Thoracic aorta (tissue), 2 donors: Measurements from ENCODE around the gene BEST1. TPM values are rescaled to one million over a fixed set of nuclear protein-coding genes. Genes with fewer than 3 reads are reported as not detected.

Source experiments
- ATAC-seq: fragments of 150-250 bp; one replicate; pipeline ENCODE4 v1.8.0; 2017; ENCODE audit warnings: low read depth; ENCODE audit not compliant: insufficient number of reproducible peaks, low FRiP score
- DNase-seq: peaks from one replicate; pipeline ENCODE4 v3.0.0-alpha.2; 2020; ENCODE audit warnings: low spot score
- H3K27ac ChIP-seq, 2 donors: fragments of 200-600 bp; sonication (generic); 1 replicate in 1 of 2; 2 replicates in 1 of 2; pipeline ENCODE4 v1.5.1; 2016; ENCODE audit warnings: mild to moderate bottlenecking in 2 of 2, moderate library complexity in 2 of 2
- H3K27me3 ChIP-seq: fragments of 200-600 bp; sonication (generic); replicated peaks from 2 replicates; pipeline ENCODE4 v1.6.0; 2016; ENCODE audit warnings: mild to moderate bottlenecking; ENCODE audit not compliant: insufficient read depth
- H3K36me3 ChIP-seq: fragments of 200-600 bp; sonication (generic); one replicate; pipeline ENCODE4 v1.5.1; 2016
- H3K4me1 ChIP-seq, 2 donors: fragments of 200-600 bp; sonication (generic); 1 replicate in 1 of 2; 2 replicates in 1 of 2; pipeline versions ENCODE4 v1.5.1 to v1.6.0; 2016; ENCODE audit warnings: low read depth in 2 of 2, mild to moderate bottlenecking in 1 of 2; ENCODE audit not compliant: control insufficient read depth in 1 of 2
- H3K4me3 ChIP-seq: fragments of 200-600 bp; sonication (generic); 2 replicates; pipeline ENCODE4 v1.5.1; 2016; ENCODE audit warnings: mild to moderate bottlenecking
- H3K9me3 ChIP-seq: fragments of 200-600 bp; sonication (generic); 2 replicates; pipeline ENCODE4 v1.5.1; 2016
- CTCF ChIP-seq: fragments of 200-600 bp; sonication (generic); IDR thresholded peaks from one replicate; pipeline ENCODE4 v1.5.1; 2019; ENCODE audit warnings: antibody characterized with exemption
- total RNA-seq, 2 donors: library from RNA; depleted of rRNA; stranded (reverse); fragments of >200 nt; gene quantifications; one replicate each; pipeline versions ENCODE4 v1.1.0 to v1.2.3, GENCODE V29; 2016

BEST1 gene
- total RNA-seq, 2 donors from 2014 or later = 4.7 to 8.0 TPM

- TF ChIP-seq CTCF = no peak
- Histone ChIP-seq H3K4me3 (no peak overlapping the region), H3K27me3 (no peaks in the 10 kb centered on the region), H3K27ac (no peak overlapping the region), H3K4me1 (peaks cover 7 to 11% of the 10 kb centered on the region in 2 donors), H3K36me3 (no peaks in the 10 kb centered on the region), H3K9me3 (no peaks in the 10 kb centered on the region)
- ATAC-seq (no peak), DNase-seq (no peak)
Observed at GRCh38 chr11:61983419-61983818, 33.3 kb downstream of the BEST1 start.

GRCh38 chr11:61985869-61986268 lies 35.7 kb downstream of the BEST1 start:
- Histone ChIP-seq H3K4me1 (no peaks in the 10 kb centered on the region), H3K27ac (no peak overlapping the region), H3K9me3 (no peaks in the 10 kb centered on the region), H3K36me3 (no peaks in the 10 kb centered on the region), H3K4me3 (no peak overlapping the region), H3K27me3 (no peaks in the 10 kb centered on the region)
- TF ChIP-seq CTCF = no peak
- no peak for ATAC-seq
- no peak for DNase-seq

- no peak overlapping the region for H3K27ac ChIP-seq
- H3K27me3 ChIP-seq = no peaks in the 10 kb centered on the region
- H3K4me3 ChIP-seq = no peak overlapping the region
- DNase-seq (no peak), ATAC-seq (no peak)
- TF ChIP-seq CTCF = no peak
- H3K36me3 ChIP-seq = no peaks in the 10 kb centered on the region
- no peaks in the 10 kb centered on the region for H3K4me1 ChIP-seq
- H3K9me3 ChIP-seq = peaks cover 9% of the 10 kb centered on the region
Observed at GRCh38 chr11:61994981-61995380, 44.8 kb downstream of the BEST1 start.

- no peaks in the 10 kb centered on the region for H3K4me1 ChIP-seq
- H3K27me3 ChIP-seq = no peaks in the 10 kb centered on the region
- DNase-seq (no peak), ATAC-seq (no peak)
- no peak overlapping the region for H3K4me3 ChIP-seq
- H3K9me3 ChIP-seq = peaks cover 9% of the 10 kb centered on the region
- TF ChIP-seq CTCF = no peak
- H3K27ac ChIP-seq = no peak overlapping the region
- H3K36me3 ChIP-seq = no peaks in the 10 kb centered on the region
Observed at GRCh38 chr11:61996933-61997332, 46.8 kb downstream of the BEST1 start.

GRCh38 chr11:61999141-61999975 lies 49.2 kb downstream of the BEST1 start:
- no peak for ATAC-seq

More at GRCh38 chr11:61999141-61999975, 49.2 kb downstream of the BEST1 start:
- no peak for TF ChIP-seq CTCF
- Histone ChIP-seq H3K4me3 (no peak overlapping the region), H3K4me1 (peaks cover under 1 to 3% of the 10 kb centered on the region in 2 donors), H3K9me3 (peaks cover 9% of the 10 kb centered on the region), H3K27me3 (no peaks in the 10 kb centered on the region), H3K36me3 (no peaks in the 10 kb centered on the region), H3K27ac (no peak overlapping the region)
- no peak for DNase-seq
